H9 (cell line): Measurements from ENCODE around the gene KCNH5. TPM values are rescaled to one million over a fixed set of nuclear protein-coding genes. Genes with fewer than 3 reads are reported as not detected.

ENCODE experiments used
- DNase-seq: peaks from one replicate; pipeline ENCODE4 v3.0.0-alpha.2; 2017
- H2AFZ ChIP-seq: one replicate; pipeline ENCODE4 v1.6.1; 2013; ENCODE audit warnings: mild to moderate bottlenecking, low read length, control low read depth, moderate library complexity
- H2AK5ac ChIP-seq: 2 replicates; pipeline ENCODE4 v1.6.1; 2013; ENCODE audit warnings: low read length, control low read depth, mixed read lengths; ENCODE audit not compliant: insufficient read length
- H2BK120ac ChIP-seq: one replicate; pipeline ENCODE4 v1.6.1; 2013; ENCODE audit warnings: low read depth, mild to moderate bottlenecking, low read length, control low read depth, inconsistent platforms; ENCODE audit not compliant: poor library complexity, severe bottlenecking
- H2BK12ac ChIP-seq: 2 replicates; pipeline ENCODE4 v1.6.1; 2013; ENCODE audit warnings: low read length, control low read depth, mixed read lengths, low read depth; ENCODE audit not compliant: insufficient read length
- H2BK15ac ChIP-seq: 2 replicates; pipeline ENCODE4 v1.6.1; 2013; ENCODE audit warnings: low read depth, low read length, control low read depth
- H2BK20ac ChIP-seq: one replicate; pipeline ENCODE4 v1.6.1; 2013; ENCODE audit warnings: low read depth, mild to moderate bottlenecking, low read length, control low read depth, inconsistent platforms; ENCODE audit not compliant: poor library complexity, severe bottlenecking
- H2BK5ac ChIP-seq: 2 replicates; pipeline ENCODE4 v1.6.1; 2013; ENCODE audit warnings: low read length, control low read depth, mixed read lengths; ENCODE audit not compliant: insufficient read length
- H3K14ac ChIP-seq: 2 replicates; pipeline ENCODE4 v1.6.1; 2013; ENCODE audit warnings: low read length, control low read depth; ENCODE audit not compliant: insufficient read depth
- H3K18ac ChIP-seq: 2 replicates; pipeline ENCODE4 v1.6.1; 2013; ENCODE audit warnings: low read depth, mild to moderate bottlenecking, mixed read lengths, low read length, control low read depth; ENCODE audit not compliant: insufficient read length
- H3K23ac ChIP-seq: 2 replicates; pipeline ENCODE4 v1.6.1; 2013; ENCODE audit warnings: low read length, control low read depth, mixed read lengths, low read depth; ENCODE audit not compliant: insufficient read length
- H3K23me2 ChIP-seq: 2 replicates; pipeline ENCODE4 v1.6.1; 2013; ENCODE audit warnings: low read depth, mild to moderate bottlenecking, mixed read lengths, low read length, control low read depth; ENCODE audit not compliant: insufficient read length, poor library complexity, severe bottlenecking
- H3K27ac ChIP-seq: 2 replicates; pipeline ENCODE4 v1.5.1; 2013; ENCODE audit warnings: low read length, control low read depth, mixed read lengths, low read depth; ENCODE audit not compliant: insufficient read length
- H3K27me3 ChIP-seq: 2 replicates; pipeline ENCODE4 v1.6.1; 2013; ENCODE audit warnings: low read length, control low read depth, inconsistent platforms; ENCODE audit not compliant: insufficient read depth
- H3K4ac ChIP-seq: 2 replicates; pipeline ENCODE4 v1.6.1; 2013; ENCODE audit warnings: low read depth, mild to moderate bottlenecking, control low read depth, inconsistent platforms, low read length, moderate library complexity
- H3K4me1 ChIP-seq: 2 replicates; pipeline ENCODE4 v1.6.1; 2013; ENCODE audit warnings: low read length, control low read depth, inconsistent platforms; ENCODE audit not compliant: insufficient read depth
- H3K4me2 ChIP-seq: 2 replicates; pipeline ENCODE4 v1.6.1; 2013; ENCODE audit warnings: low read length, control low read depth, mixed read lengths; ENCODE audit not compliant: insufficient read length, insufficient read depth
- H3K56ac ChIP-seq: 2 replicates; pipeline ENCODE4 v1.6.1; 2013; ENCODE audit warnings: low read depth, mild to moderate bottlenecking, mixed read lengths, low read length, control low read depth; ENCODE audit not compliant: insufficient read length
- H3K79me1 ChIP-seq: 2 replicates; pipeline ENCODE4 v1.6.1; 2013; ENCODE audit warnings: low read depth, mild to moderate bottlenecking, moderate library complexity, low read length, control low read depth, inconsistent platforms; ENCODE audit not compliant: insufficient read depth, poor library complexity, severe bottlenecking
- H3K79me2 ChIP-seq: 2 replicates; pipeline ENCODE4 v1.6.1; 2013; ENCODE audit warnings: low read length, control low read depth, inconsistent platforms; ENCODE audit not compliant: insufficient read depth
- H3K9ac ChIP-seq: 2 replicates; pipeline ENCODE4 v1.6.1; 2013; ENCODE audit warnings: low read length, control low read depth, mixed read lengths; ENCODE audit not compliant: insufficient read length; ENCODE audit errors: extremely low read depth
- H3K9me3 ChIP-seq: one replicate; pipeline ENCODE4 v1.6.1; 2013; ENCODE audit warnings: low read depth, low read length, inconsistent platforms; ENCODE audit not compliant: control insufficient read depth
- H3T11ph ChIP-seq: one replicate; pipeline ENCODE4 v1.6.1; 2013; ENCODE audit warnings: mild to moderate bottlenecking, low read length, control low read depth, inconsistent platforms
- H4K20me1 ChIP-seq: one replicate; pipeline ENCODE4 v1.6.1; 2013; ENCODE audit not compliant: control insufficient read depth, insufficient read length, insufficient read depth
- H4K5ac ChIP-seq: 2 replicates; pipeline ENCODE4 v1.6.1; 2013; ENCODE audit warnings: low read depth, mild to moderate bottlenecking, mixed read lengths, low read length, control low read depth; ENCODE audit not compliant: insufficient read length
- H4K8ac ChIP-seq: replicated peaks from 2 replicates; pipeline ENCODE4 v1.6.1; 2013; ENCODE audit warnings: low read length, control low read depth, mixed read lengths, low read depth; ENCODE audit not compliant: insufficient read length
- H4K91ac ChIP-seq: 2 replicates; pipeline ENCODE4 v1.6.1; 2013; ENCODE audit warnings: low read depth, mild to moderate bottlenecking, moderate library complexity, mixed read lengths, low read length, control low read depth; ENCODE audit not compliant: insufficient read length
- H3K27ac Mint-ChIP-seq, 3 experiments: 2 replicates in 2 of 3; 3 replicates in 1 of 3; pipeline ENCODE4 v1.8.0; 2020 to 2021; ENCODE audit warnings: mixed read lengths in 3 of 3, mild to moderate bottlenecking in 1 of 3, moderate library complexity in 1 of 3
- H3K27me3 Mint-ChIP-seq: 2 replicates; pipeline ENCODE4 v1.8.0; 2021; ENCODE audit warnings: low read depth, mild to moderate bottlenecking, moderate library complexity, mixed read lengths
- H3K36me3 Mint-ChIP-seq, 3 experiments: 2 replicates in 2 of 3; 3 replicates in 1 of 3; pipeline ENCODE4 v1.8.0; 2020 to 2021; ENCODE audit warnings: low read depth in 3 of 3, mixed read lengths in 3 of 3; ENCODE audit not compliant: insufficient read depth in 1 of 3
- H3K4me1 Mint-ChIP-seq, 2 experiments: 2 replicates each; pipeline ENCODE4 v1.8.0; 2020; ENCODE audit warnings: mixed read lengths in 2 of 2
- H3K4me3 Mint-ChIP-seq, 2 experiments: 2 replicates in 1 of 2; 3 replicates in 1 of 2; pipeline ENCODE4 v1.8.0; 2020 to 2021; ENCODE audit warnings: mild to moderate bottlenecking in 2 of 2, mixed read lengths in 2 of 2, moderate library complexity in 1 of 2
- H3K9me3 Mint-ChIP-seq, 2 experiments: 2 replicates in 1 of 2; 3 replicates in 1 of 2; pipeline ENCODE4 v1.8.0; 2020; ENCODE audit warnings: mild to moderate bottlenecking in 2 of 2, mixed read lengths in 2 of 2, moderate library complexity in 1 of 2
- WGBS: extraction: QIAGEN DNeasy Blood & Tissue Kit; methylation state at CpG from one replicate; pipeline ENCODE4 v1.1.7; 2013; ENCODE audit warnings: missing lambda C conversion rate, low lambda C conversion rate, mixed read lengths; ENCODE audit not compliant: insufficient read length; ENCODE audit errors: extremely low coverage; 5-methylcytosine and 5-hydroxymethylcytosine counted together
- total RNA-seq: library from RNA; stranded (reverse); gene quantifications from 2 replicates; pipeline ENCODE4 v1.2.1, GENCODE V29; 2021
- TF ChIP-seq, protein P1 (sequence below): fragments of 200-600 bp; sonication (generic); conservative IDR thresholded peaks from 3 replicates; pipeline ENCODE4 v1.8.0; 2021; ENCODE audit warnings: antibody characterized with exemption, mild to moderate bottlenecking

Gene KCNH5
- total RNA-seq, 1 experiment from 2014 or later, result 0.42 TPM

DNA sequence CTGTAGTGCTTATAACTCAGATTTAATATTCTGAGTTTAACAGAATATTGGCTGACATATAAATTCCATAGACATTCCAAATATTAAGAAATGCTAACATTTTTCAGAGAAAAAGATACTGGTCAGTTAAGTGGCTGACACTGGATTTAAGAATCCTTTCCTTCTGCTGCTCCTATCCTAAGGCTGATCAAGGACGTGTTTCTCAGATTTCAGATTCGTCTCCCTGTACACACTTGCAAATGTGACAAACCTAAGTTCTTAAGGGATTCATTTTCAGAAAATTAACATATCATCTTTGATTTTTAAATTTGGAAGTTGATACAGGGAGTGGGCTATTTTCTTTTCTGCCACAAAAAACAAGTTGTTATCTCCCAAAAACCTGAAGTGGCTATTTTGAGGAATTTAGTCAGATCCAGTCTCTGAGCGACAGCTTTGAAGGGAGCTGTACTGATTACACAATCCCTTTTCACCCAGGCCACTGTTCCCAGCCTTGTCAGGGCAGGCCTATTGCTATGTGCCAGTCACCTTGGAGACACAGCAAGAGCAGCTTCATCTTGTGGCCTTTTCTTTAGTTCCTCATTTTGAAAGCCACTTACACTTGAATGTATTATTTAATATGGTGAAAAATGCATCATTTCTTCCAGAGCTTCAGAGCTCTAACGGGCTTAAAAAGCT lies 370.6 kb downstream of the KCNH5 start:
- Mint-ChIP-seq H3K27me3 (no peaks in the 10 kb centered on the region; the same call in 1 of the 2 replicates), H3K36me3 (no peaks in the 10 kb centered on the region), H3K4me3 (no peak overlapping the region), H3K4me1 (no peaks in the 10 kb centered on the region), H3K27ac (no peak overlapping the region), H3K9me3 (no peaks in the 10 kb centered on the region)
- Histone ChIP-seq H3K4me2 (no peak overlapping the region), H2BK12ac (no peak overlapping the region), H3K9me3 (no peaks in the 10 kb centered on the region), H2BK20ac (no peak overlapping the region), H3K14ac (no peak overlapping the region), H2BK120ac (no peak overlapping the region), H3K4me1 (no peaks in the 10 kb centered on the region), H4K8ac (no peak overlapping the region), H3K27me3 (no peaks in the 10 kb centered on the region), H2AFZ (no peak overlapping the region), H3K79me1 (no peaks in the 10 kb centered on the region), H4K91ac (no peak overlapping the region), H4K5ac (no peak overlapping the region), H2AK5ac (no peak overlapping the region), H2BK15ac (no peak overlapping the region), H3T11ph (no peak overlapping the region), H2BK5ac (no peak overlapping the region), H3K9ac (no peak overlapping the region), H3K18ac (no peak overlapping the region), H3K79me2 (no peaks in the 10 kb centered on the region), H3K4ac (no peak overlapping the region), H4K20me1 (no peaks in the 10 kb centered on the region), H3K23ac (no peak overlapping the region), H3K27ac (no peak overlapping the region), H3K56ac (no peak overlapping the region), H3K23me2 (no peaks in the 10 kb centered on the region)
- no CpG with 5 or more reads among the region's 4 CpGs for WGBS
- TF ChIP-seq, protein P1, sequence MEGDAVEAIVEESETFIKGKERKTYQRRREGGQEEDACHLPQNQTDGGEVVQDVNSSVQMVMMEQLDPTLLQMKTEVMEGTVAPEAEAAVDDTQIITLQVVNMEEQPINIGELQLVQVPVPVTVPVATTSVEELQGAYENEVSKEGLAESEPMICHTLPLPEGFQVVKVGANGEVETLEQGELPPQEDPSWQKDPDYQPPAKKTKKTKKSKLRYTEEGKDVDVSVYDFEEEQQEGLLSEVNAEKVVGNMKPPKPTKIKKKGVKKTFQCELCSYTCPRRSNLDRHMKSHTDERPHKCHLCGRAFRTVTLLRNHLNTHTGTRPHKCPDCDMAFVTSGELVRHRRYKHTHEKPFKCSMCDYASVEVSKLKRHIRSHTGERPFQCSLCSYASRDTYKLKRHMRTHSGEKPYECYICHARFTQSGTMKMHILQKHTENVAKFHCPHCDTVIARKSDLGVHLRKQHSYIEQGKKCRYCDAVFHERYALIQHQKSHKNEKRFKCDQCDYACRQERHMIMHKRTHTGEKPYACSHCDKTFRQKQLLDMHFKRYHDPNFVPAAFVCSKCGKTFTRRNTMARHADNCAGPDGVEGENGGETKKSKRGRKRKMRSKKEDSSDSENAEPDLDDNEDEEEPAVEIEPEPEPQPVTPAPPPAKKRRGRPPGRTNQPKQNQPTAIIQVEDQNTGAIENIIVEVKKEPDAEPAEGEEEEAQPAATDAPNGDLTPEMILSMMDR, result no peak
- DNase-seq, result no peak
